GM12878 (cell line): ENCODE measurements around the gene POLR2L. TPM values are rescaled to one million over a fixed set of nuclear protein-coding genes. Genes with fewer than 3 reads are reported as not detected.

Source experiments
- ATAC-seq: fragments of 200-7000 bp; cut with Tn5 transposase; 3 replicates; pipeline ENCODE4 v1.9.1; 2020; ENCODE audit warnings: mild to moderate bottlenecking, moderate library complexity
- BruUV-seq: library from RNA; stranded (reverse); fragments of 400-500 nt; replicated peaks from 2 replicates; lab custom pipeline; 2021; lab: Mats Ljungman, UMichigan
- CTCF ChIA-PET: fragments of 300-600 bp; sonication (Branson Sonifier 250); formaldehyde crosslinking; extraction: SDS; loops from one replicate; lab custom pipeline; 2021; ENCODE audit warnings: inconsistent platforms; lab: Yijun Ruan, JAX
- POLR2A ChIA-PET: fragments of 350-600 bp; formaldehyde crosslinking; extraction: SDS; loops from one replicate; lab custom pipeline; 2021; ENCODE audit warnings: inconsistent platforms; lab: Charles Lee
- RAD21 ChIA-PET: fragments of 300-600 bp; sonication (Branson Sonifier 250); formaldehyde crosslinking; loops from one replicate; lab custom pipeline; 2023; ENCODE audit warnings: antibody characterized with exemption; ENCODE audit not compliant: unreplicated experiment; lab: Charles Lee
- SMC1A ChIA-PET: fragments of 300-600 bp; sonication (Branson Sonifier 250); formaldehyde crosslinking; loops from one replicate; lab custom pipeline; 2023; ENCODE audit not compliant: unreplicated experiment, uncharacterized antibody; lab: Charles Lee
- DNase-seq: peaks from one replicate; pipeline ENCODE4 v3.0.0-alpha.2; 2011; ENCODE audit warnings: low read depth, low spot score
- FAIRE-seq: peaks from 3 replicates; lab custom pipeline; 2011; peaks lifted over from hg19 to GRCh38; lab: Jason Lieb, UNC
- H2AFZ ChIP-seq: 2 replicates; pipeline ENCODE4 v1.6.0; 2011; ENCODE audit warnings: low read depth, low read length, control low read depth; ENCODE audit not compliant: control insufficient read depth
- H3K27ac ChIP-seq: 2 replicates; pipeline ENCODE4 v1.5.1; 2011; ENCODE audit warnings: control low read depth; ENCODE audit not compliant: control insufficient read depth, insufficient read depth
- H3K27me3 ChIP-seq, 2 experiments: replicated peaks in 1 of 2; 2 replicates each; pipeline versions ENCODE4 v1.6.0 to v1.6.1; 2011; ENCODE audit warnings: low read length in 1 of 2; ENCODE audit not compliant: control insufficient read depth in 2 of 2, insufficient read depth in 2 of 2
- H3K36me3 ChIP-seq, 2 experiments: 2 replicates each; pipeline ENCODE4 v1.5.1; 2011; ENCODE audit warnings: low read length in 1 of 2; ENCODE audit not compliant: control insufficient read depth in 2 of 2, insufficient read depth in 2 of 2
- H3K4me1 ChIP-seq: 2 replicates; pipeline ENCODE4 v1.6.1; 2011; ENCODE audit warnings: mild to moderate bottlenecking, low read length, moderate library complexity, mixed read lengths; ENCODE audit not compliant: control insufficient read depth, insufficient read depth
- H3K4me2 ChIP-seq: 2 replicates; pipeline ENCODE4 v1.6.0; 2011; ENCODE audit warnings: control low read depth; ENCODE audit not compliant: control insufficient read depth, insufficient read depth
- H3K4me3 ChIP-seq: fragments of 200-600 bp; sonication (generic); 2 replicates; pipeline ENCODE4 v1.5.1; 2016
- H3K79me2 ChIP-seq: 2 replicates; pipeline ENCODE4 v1.6.0; 2011; ENCODE audit warnings: low read length; ENCODE audit not compliant: control insufficient read depth, insufficient read depth
- H3K9ac ChIP-seq: 2 replicates; pipeline ENCODE4 v1.8.0; 2011; ENCODE audit warnings: low read length, control low read depth, mixed read lengths; ENCODE audit not compliant: control insufficient read depth, insufficient read depth
- H3K9me3 ChIP-seq: replicated peaks from 3 replicates; pipeline ENCODE4 v1.5.1; 2011; ENCODE audit warnings: mild to moderate bottlenecking, low read length; ENCODE audit not compliant: control insufficient read depth, insufficient read depth
- H4K20me1 ChIP-seq: 2 replicates; pipeline ENCODE4 v1.6.0; 2011; ENCODE audit not compliant: control insufficient read depth, insufficient read depth
- ATF2 ChIP-seq: IDR thresholded peaks from 2 replicates; pipeline ENCODE4 v1.6.1; 2012; ENCODE audit warnings: low read length, inconsistent platforms
- CREM ChIP-seq: IDR thresholded peaks from 2 replicates; pipeline ENCODE4 v1.6.1; 2014; ENCODE audit warnings: antibody characterized with exemption, low read depth
- CUX1 ChIP-seq: IDR thresholded peaks from 2 replicates; pipeline ENCODE4 v1.6.1; 2012; ENCODE audit warnings: improper control_type of control experiment, low read depth, low read length; ENCODE audit not compliant: insufficient replicate concordance
- HSF1 ChIP-seq: fragments of 150-350 bp; IDR thresholded peaks from 2 replicates; pipeline ENCODE4 v1.6.1; 2014; ENCODE audit warnings: mild to moderate bottlenecking, low read depth, low read length
- MYC ChIP-seq: IDR thresholded peaks from 2 replicates; pipeline ENCODE4 v1.6.1; 2011; ENCODE audit warnings: mild to moderate bottlenecking, low read length, moderate library complexity, inconsistent platforms; ENCODE audit not compliant: insufficient read depth, insufficient replicate concordance, insufficient read length, severe bottlenecking
- POLR2A ChIP-seq: IDR thresholded peaks from 2 replicates; pipeline ENCODE4 v1.6.1; 2011; ENCODE audit warnings: low read depth, mild to moderate bottlenecking, low read length
- POLR2AphosphoS2 ChIP-seq: IDR thresholded peaks from 2 replicates; pipeline ENCODE4 v1.6.1; 2011; ENCODE audit warnings: low read depth, mild to moderate bottlenecking, low read length, improper control_type of control experiment, moderate library complexity
- SMC3 ChIP-seq: IDR thresholded peaks from 2 replicates; pipeline ENCODE4 v1.6.1; 2011; ENCODE audit warnings: low read length, improper control_type of control experiment, borderline replicate concordance
- TARDBP ChIP-seq: IDR thresholded peaks from 2 replicates; pipeline ENCODE4 v1.6.1; 2016; ENCODE audit warnings: borderline replicate concordance
- USF2 ChIP-seq: IDR thresholded peaks from 2 replicates; pipeline ENCODE4 v1.6.1; 2011; ENCODE audit warnings: low read depth, low read length, improper control_type of control experiment, borderline replicate concordance
- WGBS: methylation state at CpG from one replicate; pipeline ENCODE4 v1.1.6; 2016; ENCODE audit warnings: low lambda C conversion rate; ENCODE audit not compliant: insufficient replicate concordance, insufficient coverage; ENCODE audit errors: missing lambda C conversion rate; 5-methylcytosine and 5-hydroxymethylcytosine counted together
- in situ Hi-C: fragments of 300-500 bp; cut with MboI; formaldehyde crosslinking; loops from 9 replicates; pipeline ENCODE4 v1.14.3; 2018; ENCODE audit warnings: mixed read lengths
- intact Hi-C: fragments of 100-400 bp; cut with micrococcal nuclease; formaldehyde crosslinking; loops from one replicate; pipeline ENCODE4 v1.14.2; 2022; ENCODE audit not compliant: unreplicated experiment
- polyA plus RNA-seq, 11 experiments: library from polyadenylated mRNA; depleted of rRNA in 4 of 11; unstranded in 6 of 11; stranded (reverse) in 5 of 11; fragments of >200 nt; fragmentation: Nextera tagmentation in 4 of 11; fragmentation: Illumina TruSeq in 1 of 11; extraction: Ambion mirVana in 4 of 11; extraction: Trizol in 1 of 11; gene quantifications; 1 replicate in 1 of 11; 2 replicates in 10 of 11; pipeline versions ENCODE4 v1.2.1 to v1.2.3, GENCODE V29; 2011 to 2016; ENCODE audit warnings: inconsistent platforms in 2 of 11, missing spikeins in 2 of 11, low read depth in 1 of 11
- total RNA-seq, 4 experiments: library from RNA; depleted of rRNA in 3 of 4; stranded (reverse); fragments of >200 nt in 3 of 4; fragmentation: Illumina TruSeq in 1 of 4; extraction: Trizol in 1 of 4; gene quantifications; 2 replicates each; pipeline versions ENCODE4 v1.2.1 to v1.2.3, GENCODE V29; 2013 to 2021

POLR2L gene
- total and polyA plus RNA-seq, 10 of the 15 experiments (the other 5 are each of a cell fraction or from before 2014, with no cell fraction given): 23.1 to 497 (median 125) TPM

GRCh38 chr11:791658-792534 is 50.4 kb downstream of the POLR2L start (continued):
- no peak for TF ChIP-seq MYC
- TF ChIP-seq POLR2A: peak; percentile 22; the same call in 1 of the 2 replicates

- Histone ChIP-seq H3K27ac (no peak overlapping the region), H4K20me1 (no peaks in the 10 kb centered on the region), H3K4me3 (no peak overlapping the region), H3K9me3 (no peaks in the 10 kb centered on the region), H3K9ac (no peak overlapping the region), H3K4me2 (no peak overlapping the region), H3K79me2 (peaks cover 12% of the 10 kb centered on the region), H3K36me3 (peaks cover 0 to 9% of the 10 kb centered on the region in 2 experiments; a peak in 2 of 4 replicates), H2AFZ (no peak overlapping the region)
- RAD21 ChIA-PET: no interaction called here
- DNase-seq: no peak
- peak; percentile 18; the same call in 1 of the 3 replicates for ATAC-seq
- WGBS: 86% methylated on average over 16 of the region's 18 CpGs
- intact Hi-C loops: no loop called here
- POLR2A ChIA-PET: interaction anchor here (0.9 kb wide), 1 partner anchor 103 kb away, joined by 3 read pairs; no protein-coding TSS in a partner anchor
- SMC1A ChIA-PET: no interaction called here
- CTCF ChIA-PET: no interaction called here
- TF ChIP-seq ATF2 (no peak), CUX1 (no peak), POLR2AphosphoS2 (no peak), SMC3 (no peak), TARDBP (no peak), HSF1 (no peak), CREM (no peak), USF2 (no peak)
- TF ChIP-seq, all 136 proteins: peak for 0
- no TSS peak for BruUV-seq
- H3K27me3 ChIP-seq: no peaks in the 10 kb centered on the region
- FAIRE-seq: no peak
- peaks cover 14% of the 10 kb centered on the region for H3K4me1 ChIP-seq
- in situ Hi-C loops: no loop called here
These were observed 51.4 kb downstream of the POLR2L start for GRCh38 chr11:790721-791564.
